ENCODE data around the gene RSPH4A.
A peak's percentile ranks its signal among the peaks of the same experiment; 100 is the strongest.

Gene RSPH4A

GRCh38 chr6:116571683-116572000 lies 44.6 kb upstream of the RSPH4A start:
- no peaks in the 10 kb centered on the region for H3K9me3 ChIP-seq (ENCODE audit: control insufficient read depth, low read length)
- peak overlapping the region; percentile 77 for H3K4me3 ChIP-seq (ENCODE audit: low read depth, low read length)
- peaks cover 16% of the 10 kb centered on the region for H3K4me1 ChIP-seq
- H2AFZ ChIP-seq: peak overlapping the region; percentile 93
- H3K36me3 ChIP-seq (ENCODE audit: control insufficient read depth, insufficient read depth, low read length): no peaks in the 10 kb centered on the region
- no peaks in the 10 kb centered on the region for H3K27me3 ChIP-seq (ENCODE audit: control insufficient read depth, insufficient read depth, low read length)
- H3K79me2 ChIP-seq: peaks cover 40% of the 10 kb centered on the region
- TF ChIP-seq CTCF (IDR thresholded peaks at IDR 0.05): no peak
- peak overlapping the region; percentile 91 for H3K9ac ChIP-seq
- H3K4me2 ChIP-seq (ENCODE audit: low read length): peak overlapping the region; percentile 70
- peak overlapping the region; percentile 92 for H3K27ac ChIP-seq

- H3K9ac ChIP-seq: peak overlapping the region; percentile 91
- peak overlapping the region; percentile 92 for H3K27ac ChIP-seq
- no peaks in the 10 kb centered on the region for H3K36me3 ChIP-seq (ENCODE audit: control insufficient read depth, insufficient read depth, low read length)
- H3K27me3 ChIP-seq (ENCODE audit: control insufficient read depth, insufficient read depth, low read length): no peaks in the 10 kb centered on the region
- H3K9me3 ChIP-seq (ENCODE audit: control insufficient read depth, low read length): no peaks in the 10 kb centered on the region
- H3K4me3 ChIP-seq (ENCODE audit: low read depth, low read length): peak overlapping the region; percentile 77
- peaks cover 16% of the 10 kb centered on the region for H3K4me1 ChIP-seq
- H2AFZ ChIP-seq: peak overlapping the region; percentile 93
- TF ChIP-seq CTCF (IDR thresholded peaks at IDR 0.05): no peak
- peak overlapping the region; percentile 70 for H3K4me2 ChIP-seq (ENCODE audit: low read length)
- peaks cover 42% of the 10 kb centered on the region for H3K79me2 ChIP-seq
Observed at GRCh38 chr6:116572162-116572561, 44.1 kb upstream of the RSPH4A start.

GRCh38 chr6:116575227-116575626 lies 41.1 kb upstream of the RSPH4A start:
- Histone ChIP-seq H3K27ac (no peak overlapping the region), H3K27me3 (ENCODE audit: control insufficient read depth, insufficient read depth, low read length) (no peaks in the 10 kb centered on the region)
- no peak for TF ChIP-seq CTCF (IDR thresholded peaks at IDR 0.05)

GRCh38 chr6:116577486-116577885 lies 38.8 kb upstream of the RSPH4A start:
- TF ChIP-seq CTCF (IDR thresholded peaks at IDR 0.05): no peak
- H3K27ac ChIP-seq: no peak overlapping the region

More at GRCh38 chr6:116575227-116575626, 41.1 kb upstream of the RSPH4A start:
- Histone ChIP-seq H3K79me2 (peaks cover 48% of the 10 kb centered on the region), H3K9ac (no peak overlapping the region), H3K4me2 (ENCODE audit: low read length) (no peak overlapping the region), H3K4me1 (peaks cover 10% of the 10 kb centered on the region), H2AFZ (no peak overlapping the region), H3K4me3 (ENCODE audit: low read depth, low read length) (no peak overlapping the region), H3K36me3 (ENCODE audit: control insufficient read depth, insufficient read depth, low read length) (peaks cover 5% of the 10 kb centered on the region), H3K9me3 (ENCODE audit: control insufficient read depth, low read length) (no peaks in the 10 kb centered on the region)

GRCh38 chr6:116578335-116578734 lies 37.9 kb upstream of the RSPH4A start:
- no peak overlapping the region for H3K4me3 ChIP-seq (ENCODE audit: low read depth, low read length)
- no peak for TF ChIP-seq CTCF (IDR thresholded peaks at IDR 0.05)
- no peak overlapping the region for H3K27ac ChIP-seq
- no peak overlapping the region for H3K4me2 ChIP-seq (ENCODE audit: low read length)
- peaks cover 5% of the 10 kb centered on the region for H3K36me3 ChIP-seq (ENCODE audit: control insufficient read depth, insufficient read depth, low read length)
- H3K9ac ChIP-seq: no peak overlapping the region
- no peaks in the 10 kb centered on the region for H3K9me3 ChIP-seq (ENCODE audit: control insufficient read depth, low read length)
- H2AFZ ChIP-seq: no peak overlapping the region
- H3K79me2 ChIP-seq: peaks cover 32% of the 10 kb centered on the region
- H3K4me1 ChIP-seq: peaks cover under 1% of the 10 kb centered on the region
- H3K27me3 ChIP-seq (ENCODE audit: control insufficient read depth, insufficient read depth, low read length): no peaks in the 10 kb centered on the region

More at GRCh38 chr6:116577486-116577885, 38.8 kb upstream of the RSPH4A start:
- H3K36me3 ChIP-seq (ENCODE audit: control insufficient read depth, insufficient read depth, low read length): peaks cover 5% of the 10 kb centered on the region
- H3K4me2 ChIP-seq (ENCODE audit: low read length): peak overlapping the region; percentile 19
- no peak overlapping the region for H3K9ac ChIP-seq
- H2AFZ ChIP-seq: no peak overlapping the region
- peaks cover 9% of the 10 kb centered on the region for H3K4me1 ChIP-seq
- no peaks in the 10 kb centered on the region for H3K27me3 ChIP-seq (ENCODE audit: control insufficient read depth, insufficient read depth, low read length)
- peaks cover 37% of the 10 kb centered on the region for H3K79me2 ChIP-seq
- no peaks in the 10 kb centered on the region for H3K9me3 ChIP-seq (ENCODE audit: control insufficient read depth, low read length)
- H3K4me3 ChIP-seq (ENCODE audit: low read depth, low read length): no peak overlapping the region
